NCI-H2029 (cell line): ENCODE data around the gene TAF1A.

Experiments
- DNase-seq: peaks from one replicate; lab custom pipeline; 2025; lab: John Stamatoyannopoulos, UW

The TAF1A gene

DNA sequence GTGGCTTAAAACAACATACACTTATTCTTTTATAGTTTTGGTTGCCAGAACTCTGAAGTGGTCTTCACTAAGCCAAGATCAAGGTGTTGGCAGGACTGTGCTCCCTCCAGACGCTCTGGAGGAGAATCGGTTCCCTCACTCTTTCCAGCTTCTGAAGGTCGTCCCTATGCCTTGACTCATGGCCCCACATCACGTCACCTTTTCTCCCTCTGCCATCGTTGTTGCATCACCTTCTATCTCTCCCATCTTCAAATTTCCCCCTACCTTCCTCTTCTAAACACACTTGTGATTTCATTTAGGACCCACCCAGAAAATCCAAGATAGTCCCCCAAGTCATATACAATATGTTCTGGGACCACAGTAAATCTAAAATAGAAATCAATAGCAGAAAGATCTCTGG, 54.3 kb downstream of the TAF1A start:
- no peak for DNase-seq

GRCh38 chr1:222530852-222531251, 58.9 kb downstream of the TAF1A start:
- DNase-seq, result peak; percentile 8

DNA sequence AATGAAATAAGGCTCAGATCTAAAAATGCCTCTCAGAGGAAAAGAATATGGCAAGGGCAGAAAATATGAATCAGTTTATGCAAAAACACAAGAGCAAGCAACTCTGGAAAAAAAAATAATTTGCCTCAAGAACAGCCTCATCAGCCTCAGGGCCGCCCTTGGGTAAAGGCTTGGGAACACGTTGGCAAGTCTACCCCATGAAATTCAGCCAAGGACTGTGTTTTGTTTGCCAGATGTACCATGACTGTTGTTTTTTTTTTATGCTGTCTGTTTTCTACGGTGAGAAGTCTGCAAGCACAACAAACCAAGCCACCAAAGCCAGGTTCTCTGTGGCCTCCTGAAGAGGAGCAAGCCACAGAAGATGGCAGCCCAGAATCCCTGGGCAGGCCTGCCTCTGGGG, 59.8 kb downstream of the TAF1A start:
- DNase-seq, result no peak

DNA sequence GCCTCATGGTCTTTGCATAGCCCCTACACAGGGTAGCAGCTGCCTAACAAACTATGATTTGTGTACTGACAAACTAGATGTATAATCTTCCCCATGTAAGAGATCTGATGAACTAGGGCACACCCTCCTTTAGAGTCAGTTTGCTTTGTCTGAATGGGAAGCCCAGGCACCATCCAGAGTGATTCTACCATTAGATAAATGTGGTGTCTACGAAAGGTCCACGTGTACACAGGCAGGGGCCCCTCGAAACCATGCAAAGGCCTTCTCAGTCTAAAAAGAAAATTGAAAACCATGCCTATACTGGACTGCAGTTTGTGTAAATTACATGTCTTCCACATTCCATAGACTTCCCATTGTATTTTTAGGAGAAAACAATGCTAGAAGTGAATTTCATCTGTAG, 60.6 kb downstream of the TAF1A start:
- DNase-seq, result no peak

DNA sequence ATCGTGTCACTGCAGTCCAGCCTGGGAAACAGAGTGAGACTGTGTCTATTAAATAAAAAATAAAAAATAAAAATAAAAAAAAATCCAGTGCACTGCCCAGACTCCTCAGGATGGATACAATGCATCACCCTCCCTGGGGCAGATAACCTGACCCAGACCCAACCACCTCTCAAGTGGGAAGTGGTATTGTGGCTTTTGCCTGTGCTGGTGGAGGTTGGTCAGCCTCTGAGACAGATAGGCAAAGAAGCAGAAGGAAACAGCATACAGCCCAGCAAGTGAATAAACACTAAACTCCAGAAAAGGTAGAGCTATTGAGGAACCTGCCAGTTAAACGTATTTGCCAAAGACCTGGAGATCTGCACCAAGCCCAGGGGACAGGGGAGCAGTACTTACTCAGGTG, 63.8 kb downstream of the TAF1A start:
- DNase-seq, result no peak

DNA sequence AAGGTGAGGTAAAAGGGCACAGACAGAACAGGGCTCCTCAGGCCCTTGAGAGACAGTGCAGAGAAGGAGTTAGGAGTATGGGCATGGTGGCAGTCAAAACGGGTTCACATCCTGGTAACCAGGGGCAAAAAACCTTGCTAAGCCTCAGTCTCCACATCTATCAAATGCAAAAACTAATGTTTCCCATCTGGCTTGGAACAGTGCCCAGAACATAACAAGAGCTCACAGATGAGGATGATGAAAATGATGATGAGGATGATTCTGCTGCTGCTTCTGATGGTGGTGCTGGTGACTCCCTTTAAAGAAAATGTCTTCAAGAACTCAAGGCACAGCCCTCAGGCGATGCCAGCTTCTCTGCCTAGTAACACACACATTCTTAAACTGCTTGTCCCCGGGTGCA, 65.9 kb downstream of the TAF1A start:
- DNase-seq, result no peak

DNA sequence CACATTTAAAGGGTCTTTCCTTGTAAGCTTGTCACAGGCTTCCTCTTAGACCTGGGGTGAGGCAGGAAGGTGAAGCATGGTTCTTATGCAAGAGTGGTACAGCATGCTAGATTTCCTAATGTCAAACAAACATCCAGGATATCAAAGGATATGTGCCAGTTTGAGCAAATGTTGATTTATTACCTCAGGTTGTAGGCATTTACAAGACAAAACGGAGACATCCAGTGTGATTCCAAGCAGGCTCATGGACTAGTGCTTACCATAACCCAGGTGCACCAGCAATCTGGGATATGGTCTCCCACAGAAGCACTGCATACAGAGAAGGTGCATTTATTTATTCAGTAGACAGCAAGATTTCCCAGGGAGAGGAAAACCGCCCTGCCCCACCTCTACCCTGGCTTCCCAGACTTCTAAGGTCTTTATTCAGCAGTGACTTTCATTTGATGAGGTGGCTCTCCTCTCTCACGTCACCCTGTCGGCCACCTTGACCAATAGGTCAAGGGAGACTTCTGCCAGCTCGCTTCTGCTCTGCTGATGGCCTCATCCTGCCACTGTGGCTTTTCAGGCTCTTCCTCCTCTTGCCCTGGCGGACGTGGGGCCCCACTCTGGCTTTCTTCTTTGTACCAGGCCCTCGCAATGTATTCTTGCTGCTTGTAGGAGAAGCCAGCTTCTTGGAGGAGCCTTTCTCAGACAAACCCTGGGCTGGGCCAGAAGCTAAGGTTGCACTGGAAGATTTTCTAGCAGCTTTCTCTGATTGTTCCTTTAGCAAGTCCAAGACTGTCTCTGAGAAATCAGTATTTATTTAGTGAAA, 67.4 kb downstream of the TAF1A start:
- DNase-seq, result no peak

- DNase-seq, result no peak
These were observed 68.2 kb downstream of the TAF1A start for GRCh38 chr1:222521299-222522104.
